Coronary artery (tissue), 2 donors: ENCODE data around the gene ITPK1.

Experiments used
- DNase-seq: peaks from one replicate; pipeline ENCODE4 v3.0.0-alpha.2; 2017; ENCODE audit warnings: low spot score
- H3K27ac ChIP-seq, 2 donors: fragments of 200-600 bp; sonication (generic); one replicate each; pipeline ENCODE4 v1.5.1; 2016 to 2019
- H3K4me3 ChIP-seq: fragments of 200-600 bp; sonication (generic); 2 replicates; pipeline ENCODE4 v1.5.1; 2016; ENCODE audit warnings: mild to moderate bottlenecking, moderate library complexity
- CTCF ChIP-seq: fragments of 200-600 bp; sonication (generic); IDR thresholded peaks from one replicate; pipeline ENCODE4 v1.5.1; 2019; ENCODE audit warnings: antibody characterized with exemption

Gene ITPK1

DNA sequence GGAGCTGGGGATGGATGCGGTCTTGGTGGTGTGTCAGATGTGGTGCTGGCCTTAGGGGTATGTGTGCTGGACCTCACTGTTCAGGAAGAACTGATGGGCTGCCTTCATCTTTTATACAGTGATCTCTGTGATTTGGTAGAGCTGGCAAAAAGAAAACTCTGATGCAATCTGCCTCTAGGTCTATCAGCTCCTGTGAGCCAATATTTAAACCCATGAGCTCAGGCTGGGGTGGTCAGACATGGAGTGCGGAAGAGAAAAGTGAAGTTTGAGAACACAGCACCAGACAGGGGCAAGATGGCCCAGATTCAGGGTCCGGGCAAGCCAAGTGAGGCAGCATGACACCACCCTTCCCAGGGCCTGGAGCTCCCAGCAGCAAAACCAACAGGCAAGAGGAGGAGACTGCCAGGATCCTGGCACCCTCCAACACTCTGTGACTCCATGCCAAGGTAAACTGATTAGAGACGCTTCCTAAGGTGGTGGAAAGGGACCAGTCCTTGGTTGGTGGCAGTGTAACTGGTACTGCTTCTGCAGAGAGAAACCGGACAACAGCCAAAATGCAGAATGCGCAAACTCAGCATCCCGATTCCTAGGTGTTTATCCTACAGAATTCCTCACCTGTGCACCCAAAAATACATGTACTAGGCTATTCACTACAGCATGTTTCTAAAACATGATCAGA is 110.5 kb downstream of the ITPK1 start:
- no peak for DNase-seq
- TF ChIP-seq CTCF = no peak
- Histone ChIP-seq H3K27ac (peak overlapping the region in 1 of 2 donors; percentile 87), H3K4me3 (no peak overlapping the region)

GRCh38 chr14:93004699-93005082 is 111.0 kb downstream of the ITPK1 start:
- Histone ChIP-seq H3K27ac (peak overlapping the region in 1 of 2 donors; percentile 87), H3K4me3 (no peak overlapping the region)
- no peak for DNase-seq
- TF ChIP-seq CTCF = no peak

DNA sequence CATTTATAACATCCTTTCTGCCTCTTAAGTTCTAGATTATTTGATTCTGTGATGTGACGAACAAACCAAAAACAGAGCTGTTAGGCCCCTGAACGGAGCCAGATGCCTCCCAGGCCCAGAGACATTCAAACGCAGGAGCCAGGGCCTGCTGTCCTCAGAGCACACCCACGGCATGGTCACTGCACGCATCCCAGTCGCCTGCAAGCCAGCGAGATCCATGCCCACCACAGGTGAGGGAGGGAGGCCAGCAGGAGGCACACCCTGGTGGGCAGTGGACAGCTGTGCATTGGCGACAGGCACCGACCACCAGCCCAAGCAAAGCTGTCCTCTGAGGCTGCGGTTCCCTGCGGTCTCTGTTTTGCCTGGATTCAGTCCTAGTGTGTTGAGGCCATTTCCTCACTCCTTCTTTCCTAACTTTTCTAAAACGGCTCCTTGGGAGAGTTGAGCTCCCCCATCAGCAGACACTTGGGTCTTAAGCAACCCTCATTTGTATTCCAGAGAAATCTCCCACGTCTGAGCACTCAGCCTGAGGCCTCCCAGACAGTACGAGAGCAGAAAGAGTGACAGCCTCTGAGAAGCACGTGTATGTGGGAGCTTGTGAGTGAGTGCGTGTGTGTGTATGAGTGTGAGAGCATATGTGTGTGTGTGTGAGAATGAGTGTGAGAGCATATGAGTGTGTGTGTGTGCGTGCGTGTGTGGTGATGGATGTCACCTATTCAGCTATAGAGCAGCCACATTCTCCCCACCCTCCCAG is 111.6 kb downstream of the ITPK1 start:
- no peak overlapping the region for H3K4me3 ChIP-seq
- H3K27ac ChIP-seq = peak overlapping the region in 1 of 2 donors; percentile 87
- DNase-seq = no peak
- TF ChIP-seq CTCF = no peak

DNA sequence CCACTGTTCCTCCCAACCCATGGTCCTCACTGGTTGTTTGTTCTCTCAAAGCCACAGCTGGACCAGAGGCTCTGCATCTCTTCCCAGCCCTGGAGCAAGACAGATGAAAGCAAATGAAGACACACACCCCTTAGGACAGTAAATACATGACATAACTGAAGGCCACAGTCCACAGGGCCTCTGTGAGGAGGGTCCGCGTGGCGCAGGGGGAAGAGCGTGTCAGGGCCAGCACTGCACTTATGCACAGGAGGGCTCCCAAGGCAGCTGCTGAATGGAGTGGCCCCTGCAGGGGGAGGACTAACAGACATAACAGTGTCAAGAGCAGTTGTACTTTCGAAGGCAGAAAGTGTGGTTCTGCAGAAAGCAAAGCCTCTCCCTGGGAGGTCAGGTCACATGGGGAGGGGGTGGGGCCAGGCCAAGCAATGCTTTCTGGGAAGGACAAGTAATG is 112.8 kb downstream of the ITPK1 start:
- no peak for TF ChIP-seq CTCF
- no peak for DNase-seq
- H3K27ac ChIP-seq = no peak overlapping the region
- no peak overlapping the region for H3K4me3 ChIP-seq

- no peak for DNase-seq
- Histone ChIP-seq H3K27ac (no peak overlapping the region), H3K4me3 (no peak overlapping the region)
- TF ChIP-seq CTCF = no peak
These were observed 113.7 kb downstream of the ITPK1 start for GRCh38 chr14:93002049-93002448.

DNA sequence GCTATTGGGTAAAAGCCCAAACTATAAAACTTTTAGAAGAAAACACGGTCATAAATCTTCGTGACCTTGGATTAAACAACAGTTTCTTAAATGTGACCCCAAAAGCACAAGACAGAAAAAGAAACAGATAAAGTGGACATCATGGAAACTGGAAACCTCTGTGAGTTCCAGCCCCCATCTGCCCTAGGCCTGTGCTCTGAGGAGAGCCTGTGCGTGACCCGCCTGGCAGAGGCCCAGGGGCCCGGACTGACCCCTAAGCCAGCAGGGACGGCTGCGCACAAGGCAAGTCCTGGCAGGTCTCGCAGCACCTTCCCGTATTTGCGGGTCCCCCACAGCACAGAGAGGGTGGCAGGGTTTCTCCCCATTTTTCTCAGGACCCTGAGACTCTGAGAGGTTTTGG is 116.8 kb downstream of the ITPK1 start:
- H3K4me3 ChIP-seq = no peak overlapping the region
- no peak for TF ChIP-seq CTCF
- no peak overlapping the region for H3K27ac ChIP-seq
- DNase-seq = no peak
